B cell (primary cell): ENCODE results near the gene DFFB. TPM values are rescaled to one million over a fixed set of nuclear protein-coding genes. Genes with fewer than 3 reads are reported as not detected.

Source experiments
- ATAC-seq: fragments of 200-7000 bp; cut with Tn5 transposase; one replicate; pipeline ENCODE4 v1.10.0; 2021; ENCODE audit warnings: low read depth, mild to moderate bottlenecking, moderate number of reproducible peaks, moderate library complexity
- CTCF ChIA-PET: fragments of 350-600 bp; sonication (Branson Sonifier 250); formaldehyde crosslinking; loops from one replicate; lab custom pipeline; 2021; ENCODE audit warnings: antibody characterized with exemption, inconsistent platforms; lab: Charles Lee
- POLR2A ChIA-PET: fragments of 350-600 bp; sonication (Branson Sonifier 250); formaldehyde crosslinking; loops from one replicate; lab custom pipeline; 2021; ENCODE audit warnings: antibody characterized with exemption; lab: Charles Lee
- DNase-seq: peaks from one replicate; pipeline ENCODE4 v3.0.0; 2013
- H2AFZ ChIP-seq: 2 replicates; pipeline ENCODE4 v1.6.1; 2012; ENCODE audit warnings: mild to moderate bottlenecking, low read depth, low read length; ENCODE audit not compliant: insufficient read depth, poor library complexity, severe bottlenecking
- H3K27ac ChIP-seq, 2 donors: 1 replicate in 1 of 2; 2 replicates in 1 of 2; pipeline ENCODE4 v1.5.1; 2012 to 2013; ENCODE audit warnings: low read length in 2 of 2, mild to moderate bottlenecking in 2 of 2, moderate library complexity in 1 of 2
- H3K27me3 ChIP-seq, 4 experiments: fragments of 200-600 bp in 1 of 4; sonication (generic) in 1 of 4; replicated peaks in 1 of 4; 1 replicate in 2 of 4; 2 replicates in 2 of 4; pipeline versions ENCODE4 v1.6.1 to v1.7.0; 2013 to 2016; ENCODE audit warnings: low read length in 3 of 4, mild to moderate bottlenecking in 2 of 4, mixed read lengths in 1 of 4, moderate library complexity in 1 of 4; ENCODE audit not compliant: insufficient read depth in 4 of 4, control insufficient read depth in 3 of 4; ENCODE audit errors: control extremely low read depth in 1 of 4
- H3K36me3 ChIP-seq, 2 experiments: replicated peaks in 1 of 2; 1 replicate in 1 of 2; 2 replicates in 1 of 2; pipeline versions ENCODE4 v1.6.1 to v1.7.1; 2013; ENCODE audit warnings: low read length in 1 of 2; ENCODE audit not compliant: insufficient read depth in 2 of 2, control insufficient read depth in 1 of 2; ENCODE audit errors: control extremely low read depth in 1 of 2, extremely low read depth in 1 of 2
- H3K4me1 ChIP-seq, 2 donors: fragments of 200-600 bp in 1 of 2; sonication (generic) in 1 of 2; 1 replicate in 1 of 2; 2 replicates in 1 of 2; pipeline versions ENCODE4 v1.5.1 to v1.6.1; 2013 to 2017; ENCODE audit warnings: low read length in 2 of 2; ENCODE audit not compliant: control insufficient read depth in 2 of 2, insufficient read depth in 2 of 2
- H3K4me2 ChIP-seq: replicated peaks from 2 replicates; pipeline ENCODE3; 2012; ENCODE audit warnings: mild to moderate bottlenecking, low read depth, low read length; ENCODE audit not compliant: poor library complexity, severe bottlenecking
- H3K4me3 ChIP-seq, 5 experiments: fragments of 200-600 bp in 1 of 5; sonication (generic) in 1 of 5; 1 replicate in 3 of 5; 2 replicates in 2 of 5; pipeline versions ENCODE4 v1.5.1 to v1.7.0; 2011 to 2016; ENCODE audit warnings: low read length in 4 of 5, mild to moderate bottlenecking in 4 of 5, low read depth in 2 of 5, control low read depth in 1 of 5, moderate library complexity in 1 of 5; ENCODE audit not compliant: insufficient read depth in 1 of 5; ENCODE audit errors: control extremely low read depth in 1 of 5, extremely low read depth in 1 of 5
- H3K79me2 ChIP-seq: fragments of 200-600 bp; sonication (generic); one replicate; pipeline ENCODE4 v1.6.0; 2016; ENCODE audit warnings: low read length; ENCODE audit not compliant: control insufficient read depth, insufficient read depth
- H3K9ac ChIP-seq: fragments of 200-600 bp; sonication (generic); 2 replicates; pipeline ENCODE4 v1.6.1; 2017; ENCODE audit warnings: mild to moderate bottlenecking, low read length, moderate library complexity
- H3K9me3 ChIP-seq, 3 donors: one replicate each; pipeline versions ENCODE4 v1.6.1 to v1.7.1; 2013; ENCODE audit warnings: low read length in 2 of 3; ENCODE audit not compliant: control insufficient read depth in 2 of 3, insufficient read depth in 1 of 3; ENCODE audit errors: control extremely low read depth in 1 of 3
- H4K20me1 ChIP-seq: 2 replicates; pipeline ENCODE4 v1.6.0; 2012; ENCODE audit warnings: mild to moderate bottlenecking, low read length; ENCODE audit not compliant: insufficient read depth, control insufficient read depth, poor library complexity, severe bottlenecking
- H3K27ac Mint-ChIP-seq: one replicate; pipeline ENCODE4 v1.8.0; 2021; ENCODE audit warnings: mixed read lengths
- H3K27me3 Mint-ChIP-seq: one replicate; pipeline ENCODE4 v1.8.0; 2021; ENCODE audit warnings: mixed read lengths
- H3K4me1 Mint-ChIP-seq: one replicate; pipeline ENCODE4 v1.8.0; 2021; ENCODE audit warnings: mixed read lengths
- H3K4me3 Mint-ChIP-seq: one replicate; pipeline ENCODE4 v1.8.0; 2021; ENCODE audit warnings: mixed read lengths
- H3K9me3 Mint-ChIP-seq: one replicate; pipeline ENCODE4 v1.8.0; 2022; ENCODE audit warnings: mixed read lengths; ENCODE audit not compliant: insufficient read depth
- EZH2 ChIP-seq: IDR thresholded peaks from 2 replicates; pipeline ENCODE4 v1.6.1; 2012; ENCODE audit warnings: borderline replicate concordance, low read depth, mild to moderate bottlenecking, moderate library complexity, low read length; ENCODE audit not compliant: insufficient read depth, poor library complexity, severe bottlenecking
- WGBS: methylation state at CpG from one replicate; pipeline ENCODE4 v1.1.5; 2013; ENCODE audit warnings: missing lambda C conversion rate; ENCODE audit not compliant: insufficient coverage; 5-methylcytosine and 5-hydroxymethylcytosine counted together
- intact Hi-C: fragments of 100-400 bp; cut with micrococcal nuclease; formaldehyde crosslinking; loops from one replicate; pipeline ENCODE4 v1.10.0; 2022
- polyA plus RNA-seq: library from polyadenylated mRNA; depleted of rRNA; stranded (reverse); fragments of >200 nt; gene quantifications from 2 replicates; pipeline ENCODE4 v1.2.3, GENCODE V29; 2012
- total RNA-seq, 2 donors: library from RNA; stranded (reverse); fragments of 120-200 nt in 1 of 2; gene quantifications; 1 replicate in 1 of 2; 2 replicates in 1 of 2; pipeline versions ENCODE4 v1.2.3 to v1.2.4, GENCODE V29; 2013 to 2022
- TF ChIP-seq, protein P1 (sequence below): fragments of 200-600 bp; IDR thresholded peaks from one replicate; pipeline ENCODE4 v1.8.0; 2022; ENCODE audit warnings: antibody characterized with exemption, mild to moderate bottlenecking

DFFB gene
- total and polyA plus RNA-seq, 2 donors (not counting 1 experiment from before 2014, with no cell fraction given) = 14.0 to 17.4 TPM

DNA sequence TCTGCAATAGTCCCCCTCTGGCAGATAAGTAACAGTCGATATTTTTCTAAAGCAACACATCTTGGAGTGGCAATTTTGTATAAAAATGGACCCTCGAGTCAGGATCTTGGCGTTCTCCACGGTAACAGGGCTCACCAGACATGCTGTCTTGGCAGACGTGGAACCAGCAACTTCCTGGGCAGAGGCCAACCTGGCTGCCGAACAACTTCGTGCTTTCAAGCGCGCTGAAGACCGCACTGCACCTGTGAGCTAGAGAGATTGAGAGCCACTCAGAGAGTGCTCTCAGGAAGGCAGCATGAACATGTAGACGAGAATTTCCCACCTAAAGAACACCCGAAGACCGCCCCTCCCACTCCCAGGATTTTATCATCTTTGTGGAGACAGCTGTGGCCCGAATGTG is 35.5 kb downstream of the DFFB start:
- Histone ChIP-seq H3K27ac (peak overlapping the region in 1 of 2 donors; percentile 65), H3K79me2 (peaks cover 66% of the 10 kb centered on the region), H3K4me3 (no peak overlapping the region), H3K4me1 (peaks cover 8 to 25% of the 10 kb centered on the region in 2 donors), H3K9ac (no peak overlapping the region), H3K9me3 (peaks cover 0 to 11% (median 0%) of the 10 kb centered on the region in 3 donors), H4K20me1 (peaks cover 29% of the 10 kb centered on the region), H3K4me2 (peak overlapping the region; percentile 9), H3K36me3 (peaks cover 14 to 40% of the 10 kb centered on the region in 2 experiments), H3K27me3 (no peaks in the 10 kb centered on the region), H2AFZ (no peak overlapping the region)
- ATAC-seq = no peak
- TF ChIP-seq, protein P1, sequence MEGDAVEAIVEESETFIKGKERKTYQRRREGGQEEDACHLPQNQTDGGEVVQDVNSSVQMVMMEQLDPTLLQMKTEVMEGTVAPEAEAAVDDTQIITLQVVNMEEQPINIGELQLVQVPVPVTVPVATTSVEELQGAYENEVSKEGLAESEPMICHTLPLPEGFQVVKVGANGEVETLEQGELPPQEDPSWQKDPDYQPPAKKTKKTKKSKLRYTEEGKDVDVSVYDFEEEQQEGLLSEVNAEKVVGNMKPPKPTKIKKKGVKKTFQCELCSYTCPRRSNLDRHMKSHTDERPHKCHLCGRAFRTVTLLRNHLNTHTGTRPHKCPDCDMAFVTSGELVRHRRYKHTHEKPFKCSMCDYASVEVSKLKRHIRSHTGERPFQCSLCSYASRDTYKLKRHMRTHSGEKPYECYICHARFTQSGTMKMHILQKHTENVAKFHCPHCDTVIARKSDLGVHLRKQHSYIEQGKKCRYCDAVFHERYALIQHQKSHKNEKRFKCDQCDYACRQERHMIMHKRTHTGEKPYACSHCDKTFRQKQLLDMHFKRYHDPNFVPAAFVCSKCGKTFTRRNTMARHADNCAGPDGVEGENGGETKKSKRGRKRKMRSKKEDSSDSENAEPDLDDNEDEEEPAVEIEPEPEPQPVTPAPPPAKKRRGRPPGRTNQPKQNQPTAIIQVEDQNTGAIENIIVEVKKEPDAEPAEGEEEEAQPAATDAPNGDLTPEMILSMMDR = no peak
- no peak for TF ChIP-seq EZH2
- peaks cover 4% of the 10 kb centered on the region for H3K9me3 Mint-ChIP-seq
- intact Hi-C loops = no loop called here
- H3K4me3 Mint-ChIP-seq = peak overlapping the region; percentile 44
- DNase-seq = no peak
- CTCF ChIA-PET = no interaction called here
- H3K27ac Mint-ChIP-seq = peak overlapping the region; percentile 38
- POLR2A ChIA-PET = no interaction called here
- H3K4me1 Mint-ChIP-seq = peaks cover 29% of the 10 kb centered on the region
- no peaks in the 10 kb centered on the region for H3K27me3 Mint-ChIP-seq
- 81% methylated on average over 12 of the region's 14 CpGs for WGBS

GRCh38 chr1:3893190-3893589 is 35.9 kb downstream of the DFFB start:
- Histone ChIP-seq H3K4me2 (peak overlapping the region; percentile 9), H3K4me3 (no peak overlapping the region), H3K79me2 (peaks cover 70% of the 10 kb centered on the region), H3K27ac (peak overlapping the region in 1 of 2 donors; percentile 65), H4K20me1 (peaks cover 29% of the 10 kb centered on the region), H3K9ac (no peak overlapping the region), H3K36me3 (peaks cover 10 to 36% of the 10 kb centered on the region in 2 experiments), H3K27me3 (no peaks in the 10 kb centered on the region), H3K4me1 (peaks cover 8 to 25% of the 10 kb centered on the region in 2 donors), H3K9me3 (peaks cover 0 to 15% (median 4%) of the 10 kb centered on the region in 3 donors), H2AFZ (no peak overlapping the region)
- ChIA-PET POLR2A (interaction anchor here (0.6 kb wide), 1 partner anchor 108 kb away, joined by 4 read pairs; no protein-coding TSS in a partner anchor), CTCF (interaction anchor here (0.6 kb wide), 1 partner anchor 69 kb away, joined by 4 read pairs; no protein-coding TSS in a partner anchor)
- H3K27me3 Mint-ChIP-seq = no peaks in the 10 kb centered on the region
- DNase-seq = peak; percentile 29
- H3K9me3 Mint-ChIP-seq = peaks cover 4% of the 10 kb centered on the region
- TF ChIP-seq, protein P1 = no peak
- no peak for TF ChIP-seq EZH2
- H3K4me3 Mint-ChIP-seq = no peak overlapping the region
- ATAC-seq = no peak
- WGBS = 100% methylated on average over 1 of the region's 5 CpGs
- intact Hi-C loops = no loop called here
- peak overlapping the region; percentile 26 for H3K27ac Mint-ChIP-seq
- H3K4me1 Mint-ChIP-seq = peaks cover 33% of the 10 kb centered on the region
